ENCODE measurements around the gene IRX5.

- TF ChIP-seq CTCF (IDR thresholded peaks at IDR 0.05; ENCODE audit: low read depth, low read length) = no peak
- TF ChIP-seq POLR2A (IDR thresholded peaks at IDR 0.05; ENCODE audit: extremely low read depth, insufficient read length) = no peak
- TF ChIP-seq MYC (IDR thresholded peaks at IDR 0.05; ENCODE audit: low read depth, low read length) = no peak
Measured at GRCh38 chr16:54980821-54981220, 50.2 kb downstream of the IRX5 start.

All from NB4 (cell line).